Measurements from ENCODE around the gene ADAMTS3. TPM values are rescaled to one million over a fixed set of nuclear protein-coding genes. Genes with fewer than 3 reads are reported as not detected.
A peak's percentile ranks its signal among the peaks of the same experiment; 100 is the strongest.

The ADAMTS3 gene
- total and polyA plus RNA-seq, 9 of the 15 experiments (the other 6 are each of a cell fraction or from before 2014, with no cell fraction given), result 4.0 to 18.0 (median 12.1) TPM

- no peak for TF ChIP-seq THRA (IDR thresholded peaks at IDR 0.05)
- peak; percentile 96 for TF ChIP-seq MAFG (tag; conservative IDR thresholded peaks at IDR 0.05)
- TF ChIP-seq NFYB (IDR thresholded peaks at IDR 0.05; ENCODE audit: extremely low read depth, insufficient read length), result no peak
- TF ChIP-seq PYGO2 (tag; IDR thresholded peaks at IDR 0.05), result no peak
- peak; percentile 53; the same call in 1 of the 2 replicates for TF ChIP-seq SPI1 (IDR thresholded peaks at IDR 0.05; ENCODE audit: borderline replicate concordance, low read depth, low read length)
- no peak for TF ChIP-seq CXXC5 (CRISPR knock-in tag; IDR thresholded peaks at IDR 0.05)
- TF ChIP-seq EP300 (IDR thresholded peaks at IDR 0.05; ENCODE audit: low read length), result peak; percentile 17; the same call in 1 of the 2 replicates
- TF ChIP-seq ZNF584 (CRISPR knock-in tag; IDR thresholded peaks at IDR 0.05; ENCODE audit: low read depth), result no peak
- no peak for TF ChIP-seq RBM22 (IDR thresholded peaks at IDR 0.05; ENCODE audit: low read depth, low read length, poor library complexity, severe bottlenecking)
- TF ChIP-seq EHMT2 (IDR thresholded peaks at IDR 0.05), result peak; percentile 95
- TF ChIP-seq SIN3B (IDR thresholded peaks at IDR 0.05; ENCODE audit: low read depth), result no peak
- no peak for TF ChIP-seq POLR2A (conservative IDR thresholded peaks at IDR 0.05)
- no peak for TF ChIP-seq SREBF1 (IDR thresholded peaks at IDR 0.05; ENCODE audit: borderline replicate concordance, low read depth, low read length)
- no peak for TF ChIP-seq CBX1 (IDR thresholded peaks at IDR 0.05; ENCODE audit: low read depth)
- no peak for TF ChIP-seq PHB (CRISPR knock-in tag; IDR thresholded peaks at IDR 0.05)
- TF ChIP-seq ZNF668 (CRISPR knock-in tag; IDR thresholded peaks at IDR 0.05), result no peak
- TF ChIP-seq FOXK1 (CRISPR knock-in tag; IDR thresholded peaks at IDR 0.05; ENCODE audit: borderline replicate concordance), result no peak
- TF ChIP-seq MTA2 (IDR thresholded peaks at IDR 0.05; ENCODE audit: low read depth), result 0 out of 2 replicates have a peak, but pooled peaks have one; percentile 8
- no peak for TF ChIP-seq ZBTB17 (CRISPR knock-in tag; IDR thresholded peaks at IDR 0.05)
- no peak for TF ChIP-seq ZNF449 (CRISPR knock-in tag; IDR thresholded peaks at IDR 0.05)
- TF ChIP-seq EGR1 (conservative IDR thresholded peaks at IDR 0.05), result 0 out of 2 replicates have a peak, but pooled peaks have one; percentile 3
- TF ChIP-seq NFRKB (IDR thresholded peaks at IDR 0.05; ENCODE audit: low read depth), result 0 out of 2 replicates have a peak, but pooled peaks have one; percentile 78
- no peak for TF ChIP-seq ASH1L (IDR thresholded peaks at IDR 0.05; ENCODE audit: borderline replicate concordance, low read depth, partially characterized antibody)
- TF ChIP-seq BCL6 (CRISPR knock-in tag; IDR thresholded peaks at IDR 0.05), result no peak
- no peak for TF ChIP-seq GABPB2 (CRISPR knock-in tag; conservative IDR thresholded peaks at IDR 0.05)
- TF ChIP-seq ZNF197 (CRISPR knock-in tag; IDR thresholded peaks at IDR 0.05; ENCODE audit: low read depth), result no peak
- TF ChIP-seq CREB3 (tag; conservative IDR thresholded peaks at IDR 0.05; ENCODE audit: low read depth), result no peak
- no peak for TF ChIP-seq KAT2B (IDR thresholded peaks at IDR 0.05; ENCODE audit: low read depth, low read length)
Measured at GRCh38 chr4:72473434-72473900, 95.6 kb downstream of the ADAMTS3 start (continued).

Data from K562 (cell line).